SKM-1 treated with dmso at 0.1 percent for 144 hours (cell line): ENCODE results near the gene LYPD6B.
"Not testable (repeated sequence)": the region's sequence is repeated elsewhere in the genome, so short reads cannot be mapped to it uniquely, and the experiment has no call there.

Experiments
- DNase-seq: peaks from one replicate; lab custom pipeline; 2025; ENCODE audit not compliant: unreplicated experiment; lab: John Stamatoyannopoulos, UW

LYPD6B gene

GRCh38 chr2:149188291-149188690 is 149.8 kb downstream of the LYPD6B start:
- no peak for DNase-seq

- no peak for DNase-seq
These were observed 151.3 kb downstream of the LYPD6B start for GRCh38 chr2:149189769-149190168.

GRCh38 chr2:149191915-149192314 is 153.4 kb downstream of the LYPD6B start:
- DNase-seq, result no peak

- no peak for DNase-seq
These were observed 153.9 kb downstream of the LYPD6B start for GRCh38 chr2:149192427-149192826.

GRCh38 chr2:149200109-149200520 is 161.6 kb downstream of the LYPD6B start:
- DNase-seq, result no peak

GRCh38 chr2:149204686-149205085 is 166.2 kb downstream of the LYPD6B start:
- no peak for DNase-seq

GRCh38 chr2:149205143-149205542 is 166.6 kb downstream of the LYPD6B start:
- DNase-seq, result no peak

- no peak for DNase-seq
These were observed 175.4 kb downstream of the LYPD6B start for GRCh38 chr2:149213764-149214493.

GRCh38 chr2:149218497-149218896 is 180.0 kb downstream of the LYPD6B start:
- no peak for DNase-seq

- DNase-seq, result no peak
These were observed 181.4 kb downstream of the LYPD6B start for GRCh38 chr2:149219856-149220255.

GRCh38 chr2:149221002-149221401 is 182.5 kb downstream of the LYPD6B start:
- DNase-seq, result no peak

GRCh38 chr2:149221898-149222297 is 183.4 kb downstream of the LYPD6B start:
- DNase-seq, result no peak

- no peak for DNase-seq
These were observed 185.1 kb downstream of the LYPD6B start for GRCh38 chr2:149223472-149224095.

- no peak for DNase-seq
These were observed 186.0 kb downstream of the LYPD6B start for GRCh38 chr2:149224543-149224942.

GRCh38 chr2:149225446-149225845 is 186.9 kb downstream of the LYPD6B start:
- no peak for DNase-seq

- DNase-seq, result no peak
These were observed 188.3 kb downstream of the LYPD6B start for GRCh38 chr2:149226790-149227189.

GRCh38 chr2:149235816-149236375 is 197.4 kb downstream of the LYPD6B start:
- no peak for DNase-seq

GRCh38 chr2:149236410-149236809 is 197.9 kb downstream of the LYPD6B start:
- DNase-seq, result no peak

- DNase-seq, result no peak
These were observed 207.7 kb downstream of the LYPD6B start for GRCh38 chr2:149246186-149246585.

GRCh38 chr2:149251436-149251835 is 212.9 kb downstream of the LYPD6B start:
- not testable (repeated sequence) for DNase-seq

- DNase-seq, result not testable (repeated sequence)
These were observed 218.4 kb downstream of the LYPD6B start for GRCh38 chr2:149256877-149257276.

- no peak for DNase-seq
These were observed 220.0 kb downstream of the LYPD6B start for GRCh38 chr2:149258531-149258930.
